ENCODE data around the gene SNTG2.
"Not testable (repeated sequence)": the region's sequence is repeated elsewhere in the genome, so short reads cannot be mapped to it uniquely, and the experiment has no call there.

Gene SNTG2

DNA sequence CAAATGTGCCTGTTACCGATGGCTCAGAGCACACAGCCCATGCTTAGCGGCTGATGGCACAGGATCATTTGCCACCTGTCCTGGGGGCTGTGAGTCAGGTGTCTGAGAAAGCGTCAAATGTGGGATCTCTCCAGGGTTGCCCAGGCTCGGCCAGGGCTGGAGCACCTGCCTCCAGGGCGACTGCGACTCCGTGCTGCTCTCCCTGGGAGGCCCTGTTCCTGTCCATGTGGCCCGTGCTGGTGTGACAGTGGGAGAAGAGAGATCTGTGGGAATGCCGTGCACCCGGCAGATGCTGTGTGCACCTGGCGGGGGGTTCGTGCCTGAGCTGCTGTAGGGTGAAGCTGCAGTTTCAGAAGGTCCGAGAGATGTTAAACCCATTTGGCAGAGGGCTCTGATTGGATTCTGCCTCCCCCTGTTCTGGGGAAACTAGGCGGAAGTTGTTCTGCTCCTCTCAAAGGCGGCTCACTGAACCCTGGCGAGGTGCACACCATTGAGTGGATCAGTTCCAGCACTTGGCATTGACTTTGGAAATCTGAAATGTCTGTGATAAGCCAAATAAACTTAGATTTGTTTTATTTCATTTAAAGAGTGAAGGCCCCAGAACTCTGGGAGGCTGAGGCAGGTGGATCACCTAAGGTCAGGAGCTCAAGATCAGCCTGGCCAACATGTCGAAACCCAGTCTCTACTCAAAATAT lies 428.0 kb downstream of the SNTG2 start:
- Histone ChIP-seq H3K9me3 (ENCODE audit: control insufficient read depth, insufficient read depth, low read length) (no peaks in the 10 kb centered on the region), H3K36me3 (ENCODE audit: insufficient read depth, low read length) (no peaks in the 10 kb centered on the region), H3K9ac (ENCODE audit: low read depth, low read length) (no peak overlapping the region), H3K4me1 (ENCODE audit: insufficient read depth, low read length) (peaks cover 9% of the 10 kb centered on the region; the same call in 1 of the 2 replicates)

DNA sequence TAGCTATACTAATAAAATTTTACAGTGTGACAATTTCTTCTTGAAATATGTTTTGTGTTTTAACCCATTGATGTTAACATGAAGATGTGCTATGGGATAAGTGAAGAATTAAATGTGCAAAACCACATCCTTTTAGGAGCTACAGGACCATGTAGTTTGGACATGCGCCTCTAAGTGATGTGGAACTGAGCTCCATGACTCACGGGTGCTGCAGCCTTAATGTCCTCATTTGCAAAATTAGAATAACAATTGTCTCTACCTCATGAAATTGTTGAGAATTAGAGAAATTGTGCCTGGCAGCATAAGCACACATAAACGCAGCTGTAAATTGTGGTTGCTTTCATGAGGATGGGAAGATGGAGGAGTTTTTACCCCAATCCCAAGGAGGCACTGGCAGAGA lies 431.0 kb downstream of the SNTG2 start:
- Histone ChIP-seq H3K36me3 (ENCODE audit: insufficient read depth, low read length) (no peaks in the 10 kb centered on the region), H3K9me3 (ENCODE audit: control insufficient read depth, insufficient read depth, low read length) (no peaks in the 10 kb centered on the region)

DNA sequence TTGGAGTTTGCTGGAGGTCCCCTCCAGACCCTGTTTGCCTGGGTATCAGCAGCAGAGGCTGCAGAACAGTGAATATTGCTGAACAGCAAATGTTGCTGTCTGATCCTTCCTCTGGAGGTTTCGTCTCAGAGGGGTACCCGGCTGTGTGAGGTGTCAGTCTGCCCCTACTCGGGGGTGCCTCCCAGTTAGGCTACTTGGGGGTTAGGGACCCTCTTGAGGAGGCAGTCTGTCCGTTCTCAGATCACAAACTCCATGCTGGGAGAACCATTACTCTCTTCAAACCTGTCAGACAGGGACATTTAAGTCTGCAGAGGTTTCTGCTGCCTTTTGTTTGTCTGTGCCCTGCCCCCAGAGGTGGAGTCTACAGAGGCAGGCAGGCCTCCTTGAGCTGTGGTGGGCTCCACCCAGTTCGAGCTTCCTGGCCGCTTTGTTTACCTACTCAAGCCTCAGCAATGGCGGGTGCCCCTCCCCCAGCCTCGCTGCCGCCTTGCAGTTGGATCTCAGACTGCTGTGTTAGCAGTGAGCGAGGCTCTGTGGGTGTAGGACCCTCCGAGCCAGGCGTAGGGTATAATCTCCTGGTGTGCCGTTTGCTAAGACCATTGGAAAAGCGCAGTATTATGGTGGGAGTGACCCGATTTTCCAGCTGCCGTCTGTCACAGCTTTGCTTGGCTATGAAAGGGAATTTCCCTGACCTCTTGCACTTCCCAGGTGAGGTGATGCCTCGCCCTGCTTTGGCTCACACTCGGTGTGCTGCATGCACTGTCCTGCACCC lies 437.5 kb downstream of the SNTG2 start:
- H3K9me3 ChIP-seq (ENCODE audit: control insufficient read depth, insufficient read depth, low read length); H3K36me3 ChIP-seq (ENCODE audit: insufficient read depth, low read length); H3K4me1 ChIP-seq (ENCODE audit: insufficient read depth, low read length): not testable (repeated sequence)
- peak overlapping the region; percentile 47; the same call in 1 of the 2 replicates for H3K9ac ChIP-seq (ENCODE audit: low read depth, low read length)

More for the DNA sequence above, 431.0 kb downstream of the SNTG2 start:
- no peak overlapping the region for H3K9ac ChIP-seq (ENCODE audit: low read depth, low read length)
- peaks cover 9% of the 10 kb centered on the region; the same call in 1 of the 2 replicates for H3K4me1 ChIP-seq (ENCODE audit: insufficient read depth, low read length)

DNA sequence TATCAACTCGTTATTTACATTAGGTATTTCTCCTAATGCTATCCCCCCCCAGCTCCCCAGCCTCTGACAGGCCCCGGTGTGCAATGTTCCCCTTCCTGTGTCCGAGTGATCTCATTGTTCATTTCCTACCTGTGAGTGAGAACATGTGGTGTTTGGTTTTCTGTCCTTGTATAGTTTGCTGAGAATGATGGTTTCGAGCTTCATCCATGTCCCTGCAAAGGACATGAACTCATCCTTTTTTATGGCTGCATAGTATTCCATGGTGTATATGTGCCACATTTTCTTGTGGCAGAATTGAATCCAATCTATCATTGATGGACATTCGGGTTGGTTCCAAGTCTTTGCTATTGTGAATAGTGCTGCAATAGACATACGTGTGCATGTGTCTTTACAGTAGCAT lies 439.5 kb downstream of the SNTG2 start:
- H3K9ac ChIP-seq (ENCODE audit: low read depth, low read length): not testable (repeated sequence)

DNA sequence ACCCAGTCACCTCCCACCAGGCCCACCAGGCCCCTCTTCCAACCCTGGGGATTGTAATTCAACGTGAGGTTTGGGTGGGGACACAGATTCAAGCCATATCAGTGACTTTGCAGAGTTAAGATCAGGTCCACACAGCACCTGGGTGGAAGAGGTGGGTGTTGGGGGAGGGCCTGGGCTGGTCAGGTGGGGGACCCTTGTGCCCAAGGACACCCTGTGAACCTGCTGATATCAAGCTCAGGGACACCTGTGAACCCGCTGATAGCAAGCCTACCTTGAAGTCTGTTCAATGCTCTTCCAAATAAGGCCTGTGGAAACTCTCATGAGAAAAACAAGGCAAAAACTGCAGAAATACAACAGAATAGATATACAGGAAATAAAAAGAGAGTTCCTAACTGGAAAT lies 442.7 kb downstream of the SNTG2 start:
- Histone ChIP-seq H3K9me3 (ENCODE audit: control insufficient read depth, insufficient read depth, low read length) (no peaks in the 10 kb centered on the region), H3K36me3 (ENCODE audit: insufficient read depth, low read length) (no peaks in the 10 kb centered on the region), H3K9ac (ENCODE audit: low read depth, low read length) (no peak overlapping the region), H3K4me1 (ENCODE audit: insufficient read depth, low read length) (no peaks in the 10 kb centered on the region; the same call in 1 of the 2 replicates)

More for the DNA sequence above, 439.5 kb downstream of the SNTG2 start:
- not testable (repeated sequence) for H3K9me3 ChIP-seq (ENCODE audit: control insufficient read depth, insufficient read depth, low read length); H3K36me3 ChIP-seq (ENCODE audit: insufficient read depth, low read length); H3K4me1 ChIP-seq (ENCODE audit: insufficient read depth, low read length)

DNA sequence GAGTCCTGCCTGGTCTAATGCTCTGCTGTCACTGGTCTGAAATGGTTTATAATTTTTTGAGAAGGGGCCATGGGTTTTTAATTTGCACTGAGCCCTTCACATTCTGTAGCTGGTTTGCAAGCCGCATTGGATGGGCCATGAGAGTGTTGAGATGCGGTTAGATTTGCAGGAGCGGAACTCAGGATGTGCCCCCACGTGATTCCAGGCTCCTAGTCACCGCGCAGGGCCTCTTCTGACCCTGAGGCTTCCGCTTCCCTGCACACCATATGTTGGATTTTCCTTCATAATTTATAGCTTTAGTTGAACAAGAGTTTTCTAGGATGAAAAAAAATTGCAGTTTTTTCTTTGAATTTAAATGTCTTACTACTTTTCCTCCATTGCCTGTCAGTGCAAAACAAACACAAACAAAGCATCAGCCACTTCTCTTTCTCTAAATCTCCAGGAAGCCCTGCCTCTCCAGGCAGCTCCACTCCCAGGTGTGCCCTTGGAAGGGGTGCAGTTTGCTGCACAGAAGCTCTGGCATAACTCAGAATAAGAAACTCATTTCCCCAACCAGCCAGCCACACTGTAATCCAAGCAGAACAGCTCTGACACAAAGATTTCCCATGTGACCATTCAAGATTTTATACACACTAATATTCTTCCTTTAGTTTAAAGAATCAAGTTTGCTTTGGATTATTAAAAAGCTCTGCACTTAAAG lies 444.2 kb downstream of the SNTG2 start:
- Histone ChIP-seq H3K4me1 (ENCODE audit: insufficient read depth, low read length) (no peaks in the 10 kb centered on the region), H3K9me3 (ENCODE audit: control insufficient read depth, insufficient read depth, low read length) (no peaks in the 10 kb centered on the region), H3K9ac (ENCODE audit: low read depth, low read length) (no peak overlapping the region), H3K36me3 (ENCODE audit: insufficient read depth, low read length) (no peaks in the 10 kb centered on the region)

DNA sequence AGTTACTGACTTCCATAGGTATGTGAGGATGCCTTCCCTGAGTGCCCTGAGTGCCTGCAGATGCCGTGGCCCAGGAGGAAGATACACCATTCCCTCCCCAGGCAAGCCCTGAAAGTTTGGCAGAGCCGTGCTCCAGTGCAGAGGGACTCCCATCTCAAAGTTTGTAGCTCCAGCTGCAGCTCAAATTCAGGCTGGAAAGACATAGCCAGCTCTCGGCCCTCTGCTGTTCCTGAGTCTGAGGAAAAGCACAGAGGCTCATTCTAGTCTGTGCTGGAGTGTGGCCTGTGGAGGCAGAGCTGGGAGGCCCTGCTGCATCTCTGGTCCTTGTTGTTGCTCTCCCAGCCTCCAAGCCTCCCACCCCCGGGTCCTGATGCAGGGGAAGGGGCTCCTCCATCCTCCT lies 446.7 kb downstream of the SNTG2 start:
- no peak overlapping the region for H3K9ac ChIP-seq (ENCODE audit: low read depth, low read length)
- peaks cover under 1% of the 10 kb centered on the region; the same call in 1 of the 2 replicates for H3K9me3 ChIP-seq (ENCODE audit: control insufficient read depth, insufficient read depth, low read length)
- H3K36me3 ChIP-seq (ENCODE audit: insufficient read depth, low read length): no peaks in the 10 kb centered on the region
- H3K4me1 ChIP-seq (ENCODE audit: insufficient read depth, low read length): no peaks in the 10 kb centered on the region

DNA sequence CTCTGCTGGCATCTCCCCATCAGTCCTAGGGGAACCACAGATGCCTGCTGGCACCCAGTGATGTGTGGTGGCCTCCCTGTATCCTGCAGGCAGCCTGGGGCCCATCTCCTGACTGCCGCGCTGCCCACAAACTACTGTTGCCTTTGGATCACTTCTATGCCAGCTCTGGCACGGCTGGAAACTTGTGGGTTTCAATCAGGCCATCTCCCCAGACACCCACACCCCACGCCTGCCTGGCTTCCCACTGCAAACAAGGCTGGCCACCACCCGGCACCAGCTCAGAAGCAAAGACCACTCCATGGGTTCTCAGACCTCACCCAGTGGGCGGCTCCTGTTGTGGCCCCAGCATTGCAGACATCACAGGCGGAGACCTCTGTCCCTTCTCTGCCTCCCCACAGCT lies 447.5 kb downstream of the SNTG2 start:
- peaks cover 3% of the 10 kb centered on the region; the same call in 1 of the 2 replicates for H3K9me3 ChIP-seq (ENCODE audit: control insufficient read depth, insufficient read depth, low read length)
- no peaks in the 10 kb centered on the region for H3K4me1 ChIP-seq (ENCODE audit: insufficient read depth, low read length)
- H3K36me3 ChIP-seq (ENCODE audit: insufficient read depth, low read length): no peaks in the 10 kb centered on the region

DNA sequence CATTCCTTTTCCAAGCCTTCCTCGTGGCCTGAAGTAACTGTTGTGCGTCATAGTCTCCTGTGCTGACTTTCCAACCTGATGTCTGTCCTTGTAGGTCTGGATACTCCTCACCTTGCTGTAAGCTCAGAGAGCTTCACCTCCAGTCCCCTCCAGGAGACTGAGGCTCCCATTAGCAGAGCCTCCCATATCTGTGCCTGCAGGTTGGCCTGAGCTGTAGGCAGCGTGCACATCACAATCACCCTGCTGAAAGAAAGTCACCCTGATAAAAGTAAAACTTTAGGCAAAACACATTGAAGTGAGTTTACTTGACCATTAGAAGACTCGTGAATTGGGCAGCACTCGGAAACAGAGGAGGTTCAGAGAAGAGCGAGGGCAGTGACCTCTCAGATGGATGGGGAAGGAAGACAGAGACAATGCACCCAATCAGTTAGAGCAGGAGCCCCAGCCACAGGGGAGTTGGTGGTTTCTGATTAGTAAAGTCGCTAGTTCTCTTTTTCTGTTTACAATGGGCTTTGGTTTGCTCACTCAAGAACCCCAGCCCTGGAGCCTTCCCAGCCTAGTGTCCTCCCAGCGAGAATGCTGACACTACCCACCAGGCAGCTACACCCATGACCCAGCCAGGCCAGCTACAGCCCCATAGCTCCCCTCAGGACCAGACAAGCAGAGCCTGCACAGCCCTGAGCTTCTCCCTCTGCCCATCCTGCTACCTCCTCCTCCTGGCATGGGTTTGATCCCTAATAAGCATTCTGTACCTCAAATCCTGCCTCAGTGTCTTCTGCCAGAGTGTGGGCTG lies 450.5 kb downstream of the SNTG2 start:
- Histone ChIP-seq H3K9me3 (ENCODE audit: control insufficient read depth, insufficient read depth, low read length) (peaks cover 3% of the 10 kb centered on the region; the same call in 1 of the 2 replicates), H3K36me3 (ENCODE audit: insufficient read depth, low read length) (no peaks in the 10 kb centered on the region), H3K4me1 (ENCODE audit: insufficient read depth, low read length) (no peaks in the 10 kb centered on the region), H3K9ac (ENCODE audit: low read depth, low read length) (no peak overlapping the region)

More for the DNA sequence above, 447.5 kb downstream of the SNTG2 start:
- no peak overlapping the region for H3K9ac ChIP-seq (ENCODE audit: low read depth, low read length)

DNA sequence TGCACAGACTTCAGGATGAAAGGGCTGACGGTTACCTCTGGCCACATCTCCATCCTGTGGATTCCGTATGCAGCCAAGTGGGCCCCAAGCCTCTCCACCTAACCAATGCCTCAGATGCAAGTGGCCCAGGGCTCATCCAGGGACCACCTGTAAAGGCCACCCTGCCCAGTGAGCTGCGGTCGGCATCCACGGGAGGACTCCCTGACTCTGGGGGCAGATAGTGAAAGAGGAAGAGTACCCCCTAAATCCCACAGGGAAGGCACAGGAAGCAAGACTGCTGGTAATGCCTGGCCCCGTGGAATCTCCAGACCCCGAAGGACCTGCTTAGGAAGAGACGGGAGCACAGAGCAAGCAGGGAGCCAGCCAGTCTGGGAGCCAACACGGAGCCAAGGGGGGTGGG lies 451.4 kb downstream of the SNTG2 start:
- H3K36me3 ChIP-seq (ENCODE audit: insufficient read depth, low read length): no peaks in the 10 kb centered on the region
- H3K9ac ChIP-seq (ENCODE audit: low read depth, low read length): no peak overlapping the region
- H3K4me1 ChIP-seq (ENCODE audit: insufficient read depth, low read length): no peaks in the 10 kb centered on the region
- H3K9me3 ChIP-seq (ENCODE audit: control insufficient read depth, insufficient read depth, low read length): peaks cover 3% of the 10 kb centered on the region; the same call in 1 of the 2 replicates

DNA sequence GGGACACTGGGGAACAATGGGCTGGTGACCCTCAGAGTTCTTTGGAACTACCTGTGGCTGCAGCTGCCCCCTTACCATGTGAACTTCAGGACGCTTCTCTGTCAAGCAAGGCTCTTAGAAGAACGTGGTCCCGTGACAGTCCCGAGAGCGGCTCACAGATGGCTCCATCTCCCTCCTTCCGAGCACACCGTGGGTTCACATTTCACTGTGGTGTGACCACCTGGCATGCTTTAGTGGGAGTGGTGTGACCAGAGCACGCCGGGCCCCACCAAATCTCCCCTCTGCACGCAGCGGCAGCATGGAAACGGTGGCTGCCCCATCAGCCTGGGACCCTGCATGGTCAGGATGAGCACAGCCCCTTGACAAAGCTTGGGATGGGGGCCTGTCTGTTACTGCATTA lies 452.9 kb downstream of the SNTG2 start:
- no peaks in the 10 kb centered on the region for H3K36me3 ChIP-seq (ENCODE audit: insufficient read depth, low read length)
- no peaks in the 10 kb centered on the region for H3K4me1 ChIP-seq (ENCODE audit: insufficient read depth, low read length)
- H3K9me3 ChIP-seq (ENCODE audit: control insufficient read depth, insufficient read depth, low read length): peaks cover 3% of the 10 kb centered on the region; the same call in 1 of the 2 replicates
- no peak overlapping the region for H3K9ac ChIP-seq (ENCODE audit: low read depth, low read length)

DNA sequence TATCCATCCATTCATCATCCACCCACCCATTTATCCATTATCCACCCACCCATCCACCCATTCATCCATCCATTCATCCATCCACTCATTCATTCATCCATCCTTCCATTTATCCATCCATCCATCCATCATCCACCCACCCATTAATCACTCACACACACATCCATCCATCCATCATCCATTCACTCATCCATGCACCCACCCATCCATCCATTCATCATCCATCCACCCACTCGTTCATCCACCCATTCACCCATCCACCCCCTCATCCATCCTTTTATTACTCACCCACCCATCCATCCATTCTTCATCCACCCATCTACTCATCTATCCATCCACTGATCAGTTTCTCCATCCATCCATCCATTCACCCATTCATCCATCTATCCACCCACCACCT lies 454.5 kb downstream of the SNTG2 start:
- no peaks in the 10 kb centered on the region for H3K4me1 ChIP-seq (ENCODE audit: insufficient read depth, low read length)

DNA sequence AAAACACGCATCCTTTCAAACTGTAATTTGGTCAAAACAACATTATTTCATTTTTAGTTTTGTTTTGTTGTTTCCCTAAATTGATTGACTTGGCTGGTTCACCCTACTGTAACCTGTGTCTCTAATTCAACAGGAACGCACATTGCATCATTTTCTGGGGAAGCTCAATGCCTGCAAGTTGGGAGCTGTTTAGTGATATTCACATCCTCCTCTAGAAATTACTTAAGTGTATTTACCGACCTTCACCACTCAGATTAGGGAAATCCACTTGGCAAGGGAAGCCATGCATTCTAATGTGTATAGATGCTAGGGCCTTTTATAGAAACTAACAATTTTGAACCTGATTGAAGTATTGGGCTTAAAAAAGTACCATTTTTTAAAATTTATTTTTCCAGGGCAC lies 455.3 kb downstream of the SNTG2 start:
- Histone ChIP-seq H3K36me3 (ENCODE audit: insufficient read depth, low read length) (no peaks in the 10 kb centered on the region), H3K9ac (ENCODE audit: low read depth, low read length) (no peak overlapping the region), H3K9me3 (ENCODE audit: control insufficient read depth, insufficient read depth, low read length) (peaks cover 3% of the 10 kb centered on the region; the same call in 1 of the 2 replicates)

More for the DNA sequence above, 454.5 kb downstream of the SNTG2 start:
- H3K36me3 ChIP-seq (ENCODE audit: insufficient read depth, low read length): no peaks in the 10 kb centered on the region
- H3K9me3 ChIP-seq (ENCODE audit: control insufficient read depth, insufficient read depth, low read length): peaks cover 3% of the 10 kb centered on the region; the same call in 1 of the 2 replicates
- no peak overlapping the region for H3K9ac ChIP-seq (ENCODE audit: low read depth, low read length)

DNA sequence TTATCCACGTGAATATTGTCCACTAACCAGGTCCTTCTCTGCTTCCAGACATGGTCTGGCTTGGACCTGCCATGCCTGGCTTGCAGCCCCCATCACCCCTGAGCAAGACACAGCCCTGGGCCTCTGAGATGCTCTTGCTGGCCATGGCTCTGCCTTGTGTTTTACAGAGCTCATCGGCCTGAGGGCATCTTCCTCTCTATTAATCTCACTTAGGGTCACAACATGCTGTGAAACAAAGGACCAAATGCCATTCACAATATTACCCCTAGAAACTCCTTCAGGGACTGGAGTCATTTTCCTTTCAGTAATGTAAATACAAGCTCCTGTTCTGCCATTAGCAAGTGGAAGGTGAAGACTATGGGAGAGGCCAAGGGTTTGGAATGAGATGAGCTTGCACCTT lies 455.8 kb downstream of the SNTG2 start:
- H3K9me3 ChIP-seq (ENCODE audit: control insufficient read depth, insufficient read depth, low read length): peaks cover 3% of the 10 kb centered on the region; the same call in 1 of the 2 replicates
- no peaks in the 10 kb centered on the region for H3K36me3 ChIP-seq (ENCODE audit: insufficient read depth, low read length)
- no peaks in the 10 kb centered on the region for H3K4me1 ChIP-seq (ENCODE audit: insufficient read depth, low read length)
- no peak overlapping the region for H3K9ac ChIP-seq (ENCODE audit: low read depth, low read length)

More for the DNA sequence above, 455.3 kb downstream of the SNTG2 start:
- no peaks in the 10 kb centered on the region for H3K4me1 ChIP-seq (ENCODE audit: insufficient read depth, low read length)

Measured in ES-I3 (cell line).